Testis (tissue), 3 donors: ENCODE data around the gene CEMIP2. TPM values are rescaled to one million over a fixed set of nuclear protein-coding genes. Genes with fewer than 3 reads are reported as not detected.

ENCODE experiments used
- DNase-seq: peaks from one replicate; pipeline ENCODE4 v3.0.0-alpha.2; 2019
- H3K27ac ChIP-seq, 2 donors: fragments of 200-600 bp; sonication (generic); one replicate each; pipeline ENCODE4 v1.5.1; 2019
- H3K27me3 ChIP-seq: fragments of 200-600 bp; sonication (generic); one replicate; pipeline ENCODE4 v1.5.1; 2019
- H3K36me3 ChIP-seq: fragments of 200-600 bp; sonication (generic); one replicate; pipeline ENCODE4 v1.5.1; 2017; ENCODE audit warnings: low read depth; ENCODE audit errors: missing control alignments
- H3K4me1 ChIP-seq: fragments of 200-600 bp; sonication (generic); one replicate; pipeline ENCODE4 v1.5.1; 2019
- H3K4me3 ChIP-seq, 2 donors: fragments of 200-600 bp; sonication (generic); one replicate each; pipeline ENCODE4 v1.5.1; 2017 to 2019
- H3K9me3 ChIP-seq: fragments of 200-600 bp; sonication (generic); one replicate; pipeline ENCODE4 v1.5.1; 2017
- CTCF ChIP-seq, 3 experiments: fragments of 450-650 bp in 2 of 3; fragments of 200-600 bp in 1 of 3; sonication (generic) in 1 of 3; IDR thresholded peaks; one replicate each; pipeline ENCODE4 v1.5.1; 2016 to 2019; ENCODE audit warnings: antibody characterized with exemption in 3 of 3, mild to moderate bottlenecking in 2 of 3, moderate library complexity in 1 of 3
- POLR2A ChIP-seq: fragments of 450-650 bp; IDR thresholded peaks from one replicate; pipeline ENCODE4 v1.6.1; 2017; ENCODE audit warnings: antibody characterized with exemption, mild to moderate bottlenecking, moderate library complexity
- WGBS, 2 donors: methylation state at CpG; one replicate each; pipeline ENCODE4 v1.1.5; 2018; 5-methylcytosine and 5-hydroxymethylcytosine counted together
- intact Hi-C: fragments of 100-400 bp; cut with DNase I; formaldehyde crosslinking; loops from one replicate; pipeline ENCODE4 v1.15.1; 2023; ENCODE audit warnings: low total_unique reads
- polyA plus RNA-seq: library from polyadenylated mRNA; stranded (reverse); fragments of 350-450 nt; fragmentation: Illumina TruSeq; extraction: RNeasy Lipid Tissue Mini Kit (QIAGEN cat#74804); gene quantifications from one replicate; pipeline ENCODE4 v1.2.3, GENCODE V29; 2014; ENCODE audit warnings: low read depth, low replicate concordance; ENCODE audit not compliant: insufficient read depth
- total RNA-seq, 2 donors: library from RNA; depleted of rRNA; stranded (reverse); fragments of >200 nt; gene quantifications; one replicate each; pipeline ENCODE4 v1.2.3, GENCODE V29; 2016

CEMIP2 gene
- total and polyA plus RNA-seq, 3 donors from 2014 or later: 18.3 to 146 (median 109) TPM

DNA sequence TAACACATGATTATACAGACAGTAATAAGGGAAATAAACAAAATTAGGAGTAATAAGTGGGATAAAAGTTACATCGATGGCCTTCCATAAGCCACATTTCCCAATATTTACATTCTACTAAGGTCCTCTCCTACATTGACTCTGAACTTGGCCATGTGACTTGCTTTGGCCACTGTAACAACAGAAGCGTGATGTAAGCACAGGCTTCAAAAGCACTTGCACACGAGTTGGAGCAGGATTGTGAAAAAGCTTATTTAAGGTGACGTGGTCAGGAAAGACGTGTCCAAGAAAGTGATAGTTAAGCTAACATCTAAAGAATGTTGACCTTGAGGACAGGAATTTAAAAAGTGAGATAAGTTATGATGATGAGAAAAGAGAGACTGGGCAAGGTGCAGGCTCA, 9.8 kb upstream of the CEMIP2 start:
- no peak for TF ChIP-seq CTCF (IDR thresholded peaks at IDR 0.05)
- no peak for TF ChIP-seq POLR2A
- Histone ChIP-seq H3K9me3 (no peaks in the 10 kb centered on the region), H3K27ac (no peak overlapping the region), H3K4me3 (no peak overlapping the region), H3K27me3 (no peaks in the 10 kb centered on the region), H3K4me1 (no peaks in the 10 kb centered on the region), H3K36me3 (no peaks in the 10 kb centered on the region)
- 84 to 89% methylated on average over 5 of the region's 5 CpGs for WGBS, 2 donors
- DNase-seq: no peak
- intact Hi-C loops: no loop called here

GRCh38 chr9:71774920-71775319, 6.6 kb upstream of the CEMIP2 start:
- Histone ChIP-seq H3K27ac (no peak overlapping the region), H3K4me3 (no peak overlapping the region), H3K27me3 (no peaks in the 10 kb centered on the region), H3K36me3 (no peaks in the 10 kb centered on the region), H3K9me3 (no peaks in the 10 kb centered on the region), H3K4me1 (no peaks in the 10 kb centered on the region)
- WGBS, 2 donors: 87 to 88% methylated on average over 3 of the region's 3 CpGs
- no peak for DNase-seq
- no peak for TF ChIP-seq POLR2A
- TF ChIP-seq CTCF (IDR thresholded peaks at IDR 0.05): no peak
- intact Hi-C loops: no loop called here

DNA sequence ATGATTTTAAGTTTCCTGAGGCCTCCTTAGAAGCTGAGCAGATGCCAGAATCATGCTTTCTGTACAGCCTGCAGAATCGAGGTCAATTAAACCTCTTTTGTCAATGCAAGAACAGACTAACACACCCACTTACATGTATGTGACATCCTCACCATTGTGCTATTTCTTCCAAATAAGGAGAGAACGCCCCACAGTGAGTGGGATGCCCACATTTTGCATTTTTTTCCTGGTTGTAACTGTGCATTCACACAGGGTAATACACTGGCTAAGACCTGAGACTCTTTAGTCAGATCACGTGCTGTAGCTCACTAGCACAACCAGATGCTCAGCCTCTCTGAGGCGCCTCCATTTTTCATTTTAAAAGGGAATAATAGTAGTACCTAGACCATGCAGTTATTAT, 4.4 kb upstream of the CEMIP2 start:
- H3K4me1 ChIP-seq: no peaks in the 10 kb centered on the region
- no peak overlapping the region for H3K27ac ChIP-seq
- DNase-seq: no peak
- H3K27me3 ChIP-seq: no peaks in the 10 kb centered on the region
- H3K4me3 ChIP-seq: no peak overlapping the region
- H3K9me3 ChIP-seq: no peaks in the 10 kb centered on the region
- no peaks in the 10 kb centered on the region for H3K36me3 ChIP-seq
- WGBS, 2 donors: 94 to 98% methylated on average over 3 to 4 of the region's 4 CpGs
- TF ChIP-seq CTCF (IDR thresholded peaks at IDR 0.05) (no peak), POLR2A (no peak)
- intact Hi-C loops: no loop called here

DNA sequence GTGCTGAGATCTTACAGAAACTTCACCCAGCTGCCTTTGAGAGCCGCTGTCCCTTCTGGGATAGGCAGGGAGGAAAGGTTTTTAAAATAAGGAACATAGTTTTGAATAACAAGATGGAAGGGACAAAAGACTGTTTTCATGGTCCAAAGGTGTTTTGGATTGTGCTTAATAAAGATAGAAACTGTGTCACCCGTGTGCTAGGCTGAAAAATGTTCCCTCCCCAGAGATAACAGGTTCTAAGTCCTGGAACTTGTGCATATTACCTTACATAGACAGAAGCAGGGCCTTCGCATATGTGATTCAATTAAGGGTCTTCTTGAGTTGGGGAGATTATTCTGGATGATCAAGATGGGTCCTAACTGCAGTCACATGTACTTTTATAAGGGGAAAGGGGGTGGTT, 1.9 kb upstream of the CEMIP2 start:
- WGBS, 2 donors: 53 to 63% methylated on average over 3 of the region's 3 CpGs
- no peak overlapping the region for H3K4me3 ChIP-seq
- intact Hi-C loops: no loop called here

More for the DNA sequence above, 1.9 kb upstream of the CEMIP2 start:
- Histone ChIP-seq H3K27me3 (no peaks in the 10 kb centered on the region), H3K9me3 (no peaks in the 10 kb centered on the region), H3K27ac (no peak overlapping the region), H3K4me1 (no peaks in the 10 kb centered on the region), H3K36me3 (no peaks in the 10 kb centered on the region)
- TF ChIP-seq POLR2A (no peak), CTCF (IDR thresholded peaks at IDR 0.05) (no peak)
- DNase-seq: no peak
